GM06990 (cell line): ENCODE results near the gene AP4S1.
"Not testable (repeated sequence)": the region's sequence is repeated elsewhere in the genome, so short reads cannot be mapped to it uniquely, and the experiment has no call there.

ENCODE experiments used
- DNase-seq: peaks from one replicate; pipeline ENCODE4 v3.0.0-alpha.2; 2011; ENCODE audit not compliant: insufficient read length; ENCODE audit errors: extremely low read depth
- H3K27me3 ChIP-seq: replicated peaks from 2 replicates; pipeline ENCODE4 v1.6.0; 2011; ENCODE audit warnings: low read length; ENCODE audit not compliant: control insufficient read depth, insufficient read depth
- H3K36me3 ChIP-seq: 2 replicates; pipeline ENCODE4 v1.5.1; 2011; ENCODE audit warnings: low read length; ENCODE audit not compliant: control insufficient read depth, insufficient read depth
- H3K4me3 ChIP-seq: replicated peaks from 2 replicates; pipeline ENCODE4 v1.5.1; 2011; ENCODE audit warnings: low read depth, mild to moderate bottlenecking, control low read depth, low read length
- CTCF ChIP-seq: IDR thresholded peaks from 2 replicates; pipeline ENCODE4 v1.5.1; 2011; ENCODE audit warnings: low read length, control low read depth, mild to moderate bottlenecking, inconsistent platforms; ENCODE audit not compliant: insufficient read depth, poor library complexity, severe bottlenecking

The AP4S1 gene

GRCh38 chr14:31090883-31091764, 65.7 kb downstream of the AP4S1 start:
- no peak for DNase-seq
- no peaks in the 10 kb centered on the region for H3K36me3 ChIP-seq
- H3K27me3 ChIP-seq = no peaks in the 10 kb centered on the region
- no peak overlapping the region for H3K4me3 ChIP-seq
- no peak for TF ChIP-seq CTCF

- TF ChIP-seq CTCF = no peak
- H3K36me3 ChIP-seq = no peaks in the 10 kb centered on the region; the same call in 1 of the 2 replicates
- no peak for DNase-seq
- no peaks in the 10 kb centered on the region for H3K27me3 ChIP-seq
- H3K4me3 ChIP-seq = no peak overlapping the region
Measured at GRCh38 chr14:31092160-31092708, 66.8 kb downstream of the AP4S1 start.

- not testable (repeated sequence) for H3K27me3 ChIP-seq, DNase-seq, H3K36me3 ChIP-seq, H3K4me3 ChIP-seq
Measured at GRCh38 chr14:31093884-31094839, 68.7 kb downstream of the AP4S1 start.

- not testable (repeated sequence) for H3K4me3 ChIP-seq, H3K27me3 ChIP-seq, DNase-seq, H3K36me3 ChIP-seq
Measured at GRCh38 chr14:31095817-31096216, 70.4 kb downstream of the AP4S1 start.

GRCh38 chr14:31096255-31096654, 70.8 kb downstream of the AP4S1 start:
- Histone ChIP-seq H3K27me3 (no peaks in the 10 kb centered on the region), H3K36me3 (peaks cover 7% of the 10 kb centered on the region), H3K4me3 (no peak overlapping the region)
- DNase-seq = no peak
- TF ChIP-seq CTCF = no peak

GRCh38 chr14:31097081-31097480, 71.6 kb downstream of the AP4S1 start:
- peaks cover 7% of the 10 kb centered on the region for H3K36me3 ChIP-seq
- no peak for TF ChIP-seq CTCF

More at GRCh38 chr14:31097081-31097480, 71.6 kb downstream of the AP4S1 start:
- H3K27me3 ChIP-seq = no peaks in the 10 kb centered on the region
- no peak overlapping the region for H3K4me3 ChIP-seq
- DNase-seq = no peak
